GM12878 (cell line): ENCODE results near the gene MBD3L5. TPM values are rescaled to one million over a fixed set of nuclear protein-coding genes. Genes with fewer than 3 reads are reported as not detected.
"Not testable (repeated sequence)": the region's sequence is repeated elsewhere in the genome, so short reads cannot be mapped to it uniquely, and the experiment has no call there.

Experiments used
- ATAC-seq: fragments of 200-7000 bp; cut with Tn5 transposase; 3 replicates; pipeline ENCODE4 v1.9.1; 2020; ENCODE audit warnings: mild to moderate bottlenecking, moderate library complexity
- BruUV-seq: library from RNA; stranded (reverse); fragments of 400-500 nt; replicated peaks from 2 replicates; lab custom pipeline; 2021; lab: Mats Ljungman, UMichigan
- CTCF ChIA-PET: fragments of 300-600 bp; sonication (Branson Sonifier 250); formaldehyde crosslinking; extraction: SDS; loops from one replicate; lab custom pipeline; 2021; ENCODE audit warnings: inconsistent platforms; lab: Yijun Ruan, JAX
- POLR2A ChIA-PET: fragments of 350-600 bp; formaldehyde crosslinking; extraction: SDS; loops from one replicate; lab custom pipeline; 2021; ENCODE audit warnings: inconsistent platforms; lab: Charles Lee
- RAD21 ChIA-PET: fragments of 300-600 bp; sonication (Branson Sonifier 250); formaldehyde crosslinking; loops from one replicate; lab custom pipeline; 2023; ENCODE audit warnings: antibody characterized with exemption; ENCODE audit not compliant: unreplicated experiment; lab: Charles Lee
- SMC1A ChIA-PET: fragments of 300-600 bp; sonication (Branson Sonifier 250); formaldehyde crosslinking; loops from one replicate; lab custom pipeline; 2023; ENCODE audit not compliant: unreplicated experiment, uncharacterized antibody; lab: Charles Lee
- DNase-seq: peaks from one replicate; pipeline ENCODE4 v3.0.0-alpha.2; 2011; ENCODE audit warnings: low read depth, low spot score
- FAIRE-seq: peaks from 3 replicates; lab custom pipeline; 2011; peaks lifted over from hg19 to GRCh38; lab: Jason Lieb, UNC
- H2AFZ ChIP-seq: 2 replicates; pipeline ENCODE4 v1.6.0; 2011; ENCODE audit warnings: low read depth, low read length, control low read depth; ENCODE audit not compliant: control insufficient read depth
- H3K27ac ChIP-seq: 2 replicates; pipeline ENCODE4 v1.5.1; 2011; ENCODE audit warnings: control low read depth; ENCODE audit not compliant: control insufficient read depth, insufficient read depth
- H3K27me3 ChIP-seq, 2 experiments: replicated peaks in 1 of 2; 2 replicates each; pipeline versions ENCODE4 v1.6.0 to v1.6.1; 2011; ENCODE audit warnings: low read length in 1 of 2; ENCODE audit not compliant: control insufficient read depth in 2 of 2, insufficient read depth in 2 of 2
- H3K36me3 ChIP-seq, 2 experiments: 2 replicates each; pipeline ENCODE4 v1.5.1; 2011; ENCODE audit warnings: low read length in 1 of 2; ENCODE audit not compliant: control insufficient read depth in 2 of 2, insufficient read depth in 2 of 2
- H3K4me1 ChIP-seq: 2 replicates; pipeline ENCODE4 v1.6.1; 2011; ENCODE audit warnings: mild to moderate bottlenecking, low read length, moderate library complexity, mixed read lengths; ENCODE audit not compliant: control insufficient read depth, insufficient read depth
- H3K4me2 ChIP-seq: 2 replicates; pipeline ENCODE4 v1.6.0; 2011; ENCODE audit warnings: control low read depth; ENCODE audit not compliant: control insufficient read depth, insufficient read depth
- H3K4me3 ChIP-seq: fragments of 200-600 bp; sonication (generic); 2 replicates; pipeline ENCODE4 v1.5.1; 2016
- H3K79me2 ChIP-seq: 2 replicates; pipeline ENCODE4 v1.6.0; 2011; ENCODE audit warnings: low read length; ENCODE audit not compliant: control insufficient read depth, insufficient read depth
- H3K9ac ChIP-seq: 2 replicates; pipeline ENCODE4 v1.8.0; 2011; ENCODE audit warnings: low read length, control low read depth, mixed read lengths; ENCODE audit not compliant: control insufficient read depth, insufficient read depth
- H3K9me3 ChIP-seq: replicated peaks from 3 replicates; pipeline ENCODE4 v1.5.1; 2011; ENCODE audit warnings: mild to moderate bottlenecking, low read length; ENCODE audit not compliant: control insufficient read depth, insufficient read depth
- H4K20me1 ChIP-seq: 2 replicates; pipeline ENCODE4 v1.6.0; 2011; ENCODE audit not compliant: control insufficient read depth, insufficient read depth
- WGBS: methylation state at CpG from one replicate; pipeline ENCODE4 v1.1.6; 2016; ENCODE audit warnings: low lambda C conversion rate; ENCODE audit not compliant: insufficient replicate concordance, insufficient coverage; ENCODE audit errors: missing lambda C conversion rate; 5-methylcytosine and 5-hydroxymethylcytosine counted together
- in situ Hi-C: fragments of 300-500 bp; cut with MboI; formaldehyde crosslinking; loops from 9 replicates; pipeline ENCODE4 v1.14.3; 2018; ENCODE audit warnings: mixed read lengths
- intact Hi-C: fragments of 100-400 bp; cut with micrococcal nuclease; formaldehyde crosslinking; loops from one replicate; pipeline ENCODE4 v1.14.2; 2022; ENCODE audit not compliant: unreplicated experiment
- polyA plus RNA-seq, 11 experiments: library from polyadenylated mRNA; depleted of rRNA in 4 of 11; unstranded in 6 of 11; stranded (reverse) in 5 of 11; fragments of >200 nt; fragmentation: Nextera tagmentation in 4 of 11; fragmentation: Illumina TruSeq in 1 of 11; extraction: Ambion mirVana in 4 of 11; extraction: Trizol in 1 of 11; gene quantifications; 1 replicate in 1 of 11; 2 replicates in 10 of 11; pipeline versions ENCODE4 v1.2.1 to v1.2.3, GENCODE V29; 2011 to 2016; ENCODE audit warnings: inconsistent platforms in 2 of 11, missing spikeins in 2 of 11, low read depth in 1 of 11
- total RNA-seq, 4 experiments: library from RNA; depleted of rRNA in 3 of 4; stranded (reverse); fragments of >200 nt in 3 of 4; fragmentation: Illumina TruSeq in 1 of 4; extraction: Trizol in 1 of 4; gene quantifications; 2 replicates each; pipeline versions ENCODE4 v1.2.1 to v1.2.3, GENCODE V29; 2013 to 2021

Gene MBD3L5
- total and polyA plus RNA-seq, 10 of the 15 experiments (the other 5 are each of a cell fraction or from before 2014, with no cell fraction given) = not detected

DNA sequence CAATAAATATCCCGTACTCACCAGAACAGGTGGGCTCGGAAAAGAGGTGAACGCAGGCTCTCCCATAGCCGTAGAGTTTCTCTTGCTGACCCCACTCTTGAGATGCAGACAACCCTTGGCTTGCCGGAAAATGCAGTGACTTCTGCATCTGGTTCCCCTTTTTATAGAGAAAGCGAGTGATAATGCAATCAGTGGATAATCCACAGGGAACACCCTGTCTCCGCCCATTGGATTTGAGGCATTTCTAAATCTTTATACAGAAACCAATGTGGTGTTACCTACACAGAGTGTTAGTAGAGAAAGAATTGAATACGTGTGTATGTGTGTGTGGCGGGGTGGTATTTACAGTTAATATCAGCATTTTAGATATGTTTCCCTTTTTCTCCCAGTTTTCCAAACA is 9.7 kb downstream of the MBD3L5 start, which contains the start of gene MBD3L4:
Gene MBD3L4, minus strand, starts transcription at position 101 of the 400 bp plus-strand sequence. Its CDS starts 35 bp downstream, at position 66.
- H2AFZ ChIP-seq, FAIRE-seq, intact Hi-C loops, SMC1A ChIA-PET, H3K79me2 ChIP-seq, in situ Hi-C loops, H3K4me3 ChIP-seq, H3K9ac ChIP-seq, H3K4me2 ChIP-seq, H3K27me3 ChIP-seq, DNase-seq, H4K20me1 ChIP-seq, CTCF ChIA-PET, H3K4me1 ChIP-seq, H3K9me3 ChIP-seq, H3K27ac ChIP-seq, RAD21 ChIA-PET, POLR2A ChIA-PET, H3K36me3 ChIP-seq, BruUV-seq, ATAC-seq: not testable (repeated sequence)
- no CpG with 5 or more reads among the region's 9 CpGs for WGBS

DNA sequence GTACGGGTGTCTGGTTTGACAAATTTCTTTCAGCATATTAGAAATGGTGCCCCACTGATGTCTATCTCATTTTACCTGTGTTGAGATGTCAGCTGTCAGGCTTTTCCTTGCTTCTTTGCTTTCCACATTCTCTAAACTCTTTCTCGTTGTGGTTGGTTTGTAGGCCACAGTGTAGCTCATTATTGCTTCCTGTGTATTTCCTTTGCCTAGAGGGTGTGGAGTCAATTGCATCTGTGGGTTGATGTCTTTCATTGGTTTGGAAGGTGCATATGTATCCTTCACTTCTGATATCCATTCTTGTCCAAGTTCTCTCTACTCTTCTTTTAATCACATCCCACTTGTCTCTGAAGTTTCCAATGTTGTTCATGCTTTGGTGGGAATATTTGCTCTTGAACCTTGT is 11.2 kb downstream of the MBD3L5 start:
- POLR2A ChIA-PET, intact Hi-C loops, FAIRE-seq, BruUV-seq, CTCF ChIA-PET, RAD21 ChIA-PET, SMC1A ChIA-PET, H3K36me3 ChIP-seq, DNase-seq, H3K4me2 ChIP-seq, H3K79me2 ChIP-seq, H3K9ac ChIP-seq, H3K27ac ChIP-seq, H4K20me1 ChIP-seq, H3K9me3 ChIP-seq, in situ Hi-C loops, H3K4me3 ChIP-seq, H3K27me3 ChIP-seq, H2AFZ ChIP-seq, ATAC-seq, H3K4me1 ChIP-seq: not testable (repeated sequence)
- WGBS = no CpG with 5 or more reads among the region's 2 CpGs

DNA sequence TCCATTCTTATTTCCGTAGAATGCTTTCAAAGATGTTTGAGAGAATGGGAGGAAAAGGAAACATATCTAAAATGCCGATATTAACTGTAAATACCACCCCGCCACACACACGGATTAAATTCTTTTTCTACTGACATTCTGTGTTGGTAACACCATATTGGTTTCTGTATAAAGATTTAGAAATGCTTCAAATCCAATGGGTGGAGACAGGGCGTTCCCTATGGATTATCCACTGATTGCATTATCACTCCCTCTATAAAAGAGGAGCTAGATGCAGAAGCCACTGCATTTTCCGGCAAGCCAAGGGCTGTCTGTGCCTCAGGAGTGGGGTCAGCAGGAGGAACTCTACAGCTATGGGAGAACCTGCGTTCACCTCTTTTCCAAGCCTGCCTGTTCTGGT is 18.6 kb downstream of the MBD3L5 start, which contains the start of gene MBD3L2:
Gene MBD3L2, plus strand, starts transcription at position 301 of the 400 bp plus-strand sequence. Its CDS starts 53 bp downstream, at position 354.
- FAIRE-seq = not testable (repeated sequence)

DNA sequence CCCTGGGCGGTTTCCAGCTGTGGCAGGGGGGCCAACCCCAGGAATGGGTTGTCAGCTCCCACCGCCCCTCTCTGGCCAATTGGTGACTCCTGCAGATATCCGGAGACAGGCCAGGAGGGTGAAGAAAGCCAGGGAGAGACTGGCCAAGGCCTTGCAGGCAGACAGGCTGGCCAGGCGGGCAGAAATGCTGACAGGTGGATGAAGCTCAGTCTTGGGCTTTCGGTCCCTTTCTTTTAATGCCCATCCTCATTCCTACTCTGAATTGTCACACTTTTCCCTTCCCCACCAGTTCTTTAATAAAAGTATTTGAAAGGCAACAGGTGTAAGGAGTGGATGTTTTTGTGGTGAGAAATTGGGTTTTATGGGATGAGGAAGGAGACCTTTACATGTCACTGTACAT is 21.0 kb downstream of the MBD3L5 start:
- H3K27me3 ChIP-seq, intact Hi-C loops, H3K9me3 ChIP-seq, H2AFZ ChIP-seq, CTCF ChIA-PET, H3K27ac ChIP-seq, H3K4me1 ChIP-seq, H3K36me3 ChIP-seq, H3K9ac ChIP-seq, POLR2A ChIA-PET, H3K4me3 ChIP-seq, H4K20me1 ChIP-seq, RAD21 ChIA-PET, H3K4me2 ChIP-seq, in situ Hi-C loops, DNase-seq, ATAC-seq, FAIRE-seq, SMC1A ChIA-PET, BruUV-seq, H3K79me2 ChIP-seq: not testable (repeated sequence)
- 67% methylated on average over 2 of the region's 5 CpGs for WGBS

More for the DNA sequence above, 18.6 kb downstream of the MBD3L5 start, which contains the start of gene MBD3L2:
- BruUV-seq, POLR2A ChIA-PET, H3K4me2 ChIP-seq, in situ Hi-C loops, H3K9me3 ChIP-seq, SMC1A ChIA-PET, H3K27me3 ChIP-seq, H3K27ac ChIP-seq, H2AFZ ChIP-seq, H3K79me2 ChIP-seq, RAD21 ChIA-PET, intact Hi-C loops, DNase-seq, H3K4me1 ChIP-seq, CTCF ChIA-PET, H3K4me3 ChIP-seq, H3K9ac ChIP-seq, H4K20me1 ChIP-seq, H3K36me3 ChIP-seq, ATAC-seq: not testable (repeated sequence)
- no CpG with 5 or more reads among the region's 7 CpGs for WGBS
